Sigmoid colon (tissue), 4 donors: ENCODE measurements around the gene FN3K.
A peak's percentile ranks its signal among the peaks of the same experiment; 100 is the strongest.

Experiments
- CTCF ChIP-seq, 4 experiments: fragments of 450-650 bp in 3 of 4; fragments of 200-600 bp in 1 of 4; IDR thresholded peaks; one replicate each; pipeline ENCODE4 v1.5.1; 2016 to 2019; ENCODE audit warnings: antibody characterized with exemption in 4 of 4, mild to moderate bottlenecking in 3 of 4, moderate library complexity in 2 of 4
- EP300 ChIP-seq, 4 donors: sonication (generic); formaldehyde crosslinking; IDR thresholded peaks; one replicate each; pipeline ENCODE4 v1.6.1; 2017; ENCODE audit warnings: antibody characterized with exemption in 4 of 4
- POLR2AphosphoS5 ChIP-seq, 4 donors: sonication (generic); formaldehyde crosslinking; IDR thresholded peaks; one replicate each; pipeline ENCODE4 v1.6.1; 2017; ENCODE audit warnings: antibody characterized with exemption in 4 of 4

DNA sequence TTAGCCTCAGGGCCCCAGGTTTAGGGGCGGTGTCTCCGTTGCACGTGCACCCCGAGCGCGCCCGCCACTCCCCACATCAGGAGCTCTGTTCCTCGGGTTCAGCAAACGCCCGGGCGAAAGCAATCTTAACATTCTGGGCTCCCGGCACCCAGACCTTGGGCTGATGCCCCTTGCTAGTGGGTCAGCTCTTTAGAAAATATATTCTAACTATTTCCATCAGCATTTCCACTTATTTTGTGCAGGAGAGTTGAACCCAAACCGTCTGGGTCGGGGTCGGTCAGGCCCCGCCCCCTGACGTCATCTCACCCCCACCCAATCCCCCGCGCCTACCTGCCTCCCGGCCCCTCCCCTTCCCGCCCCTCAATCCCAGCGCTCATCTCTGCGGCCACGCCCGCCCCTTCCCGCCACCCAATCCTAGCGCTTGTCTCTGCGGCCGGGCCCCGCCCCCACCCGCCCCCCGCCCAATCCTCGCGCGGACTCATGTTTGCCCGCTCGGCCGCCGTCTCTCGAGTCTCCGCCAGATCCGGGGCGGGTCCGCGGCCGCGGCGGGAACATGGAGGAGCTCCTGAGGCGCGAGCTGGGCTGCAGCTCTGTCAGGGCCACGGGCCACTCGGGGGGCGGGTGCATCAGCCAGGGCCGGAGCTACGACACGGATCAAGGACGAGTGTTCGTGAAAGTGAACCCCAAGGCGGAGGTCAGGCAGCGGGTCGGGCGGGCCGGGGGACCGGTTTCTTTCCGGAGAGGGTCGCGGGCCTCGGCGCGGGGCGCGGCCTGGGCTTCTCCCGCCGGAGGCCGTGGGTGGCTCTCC lies 19.0 kb upstream of the FN3K start, which contains the start of gene FN3KRP:
- TF ChIP-seq CTCF (IDR thresholded peaks at IDR 0.05), result no peak
- TF ChIP-seq EP300 (IDR thresholded peaks at IDR 0.05), result no peak
- peak; percentile 76 to 82 (median 82) for TF ChIP-seq POLR2AphosphoS5 (IDR thresholded peaks at IDR 0.05)
